ENCODE measurements around the gene EML4.

- no peak for TF ChIP-seq SIX5 (IDR thresholded peaks at IDR 0.05; ENCODE audit: low read depth, low read length, severe bottlenecking)
- no peak for TF ChIP-seq GATAD2B (conservative IDR thresholded peaks at IDR 0.05; ENCODE audit: low read depth)
- no peak for TF ChIP-seq ELK1 (IDR thresholded peaks at IDR 0.05; ENCODE audit: low read depth, low read length)
- no peak for TF ChIP-seq EP300 (IDR thresholded peaks at IDR 0.05; ENCODE audit: borderline replicate concordance in 1 of 2, control insufficient read depth in 1 of 2, low read depth in 2 of 2, low read length in 2 of 2)
- TF ChIP-seq YY1 (IDR thresholded peaks at IDR 0.05; ENCODE audit: low read depth, low read length): no peak
- no peak for TF ChIP-seq MYC (IDR thresholded peaks at IDR 0.05; ENCODE audit: insufficient read depth, insufficient read length, insufficient replicate concordance, low read length, severe bottlenecking)
- no peak for TF ChIP-seq POLR2AphosphoS2 (IDR thresholded peaks at IDR 0.05; ENCODE audit: low read depth, low read length)
- no peak for TF ChIP-seq CTCF (IDR thresholded peaks at IDR 0.05 in 2 of 3, conservative IDR thresholded peaks at IDR 0.05 in 1 of 3; ENCODE audit: control insufficient read depth in 2 of 3, extremely low read depth in 1 of 3, insufficient read depth in 1 of 3, low read depth in 3 of 3, low read length in 3 of 3)
- no peak for TF ChIP-seq YBX1 (IDR thresholded peaks at IDR 0.05)
- TF ChIP-seq ESRRA (IDR thresholded peaks at IDR 0.05; ENCODE audit: low read length): no peak
- TF ChIP-seq FOS (IDR thresholded peaks at IDR 0.05; ENCODE audit: borderline replicate concordance, extremely low read depth, insufficient read length): no peak
- no peak for TF ChIP-seq ZNF274 (IDR thresholded peaks at IDR 0.05; ENCODE audit: insufficient read depth, insufficient read length)
These were observed 182.7 kb downstream of the EML4 start for GRCh38 chr2:42351864-42352263.
